NCI-H446 (cell line): ENCODE results near the gene LBX1.

Experiments used
- DNase-seq, 2 experiments: peaks; one replicate each; lab custom pipeline; 2025; lab: John Stamatoyannopoulos, UW

The LBX1 gene

GRCh38 chr10:101225846-101226421, 3.3 kb downstream of the LBX1 start:
- no peak for DNase-seq

DNA sequence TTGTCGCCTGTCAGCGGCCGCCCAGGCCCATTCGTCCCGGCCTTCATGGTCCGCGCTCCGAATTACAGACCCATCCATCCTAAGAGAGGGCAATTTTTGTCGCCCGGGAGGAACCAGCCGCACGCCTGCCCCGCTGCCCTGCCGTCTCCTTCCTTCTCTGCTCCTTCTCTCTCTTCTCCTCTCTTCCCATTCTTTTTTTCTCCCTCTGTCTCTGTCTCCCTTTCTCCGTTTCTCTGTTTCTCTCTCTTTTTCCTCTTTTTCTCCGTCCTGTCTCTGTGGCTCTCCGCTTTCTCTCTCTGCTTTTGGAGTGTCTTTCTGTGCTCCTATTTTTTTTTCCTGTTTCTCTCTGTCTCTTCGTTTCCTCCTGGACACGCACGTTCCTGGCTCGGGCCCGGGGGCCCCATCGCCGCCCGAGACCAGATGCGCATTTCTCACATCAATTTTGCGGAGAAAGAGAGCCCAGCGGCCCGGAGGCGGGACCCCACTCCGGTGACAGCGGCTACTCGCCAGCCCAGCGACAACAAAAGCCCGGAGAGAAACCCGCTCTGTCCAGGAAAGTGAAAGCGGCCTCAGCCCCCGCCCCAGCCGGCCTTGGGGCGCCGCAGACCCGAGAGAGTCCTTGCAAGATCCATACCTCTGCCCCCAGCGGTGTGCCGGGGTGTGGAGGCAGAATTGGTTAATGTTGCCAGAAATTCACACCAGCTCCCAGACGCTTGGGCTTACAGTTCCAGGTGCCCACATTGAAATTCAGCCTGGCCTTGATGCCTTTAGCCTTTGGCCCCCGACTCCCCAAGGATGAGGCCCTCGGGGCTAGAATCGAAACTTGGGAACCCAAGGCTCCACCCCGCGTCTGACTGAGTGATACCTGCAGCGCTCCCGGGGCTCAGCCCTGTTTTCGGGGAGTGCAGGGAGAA, 4.1 kb downstream of the LBX1 start:
- DNase-seq: no peak

DNA sequence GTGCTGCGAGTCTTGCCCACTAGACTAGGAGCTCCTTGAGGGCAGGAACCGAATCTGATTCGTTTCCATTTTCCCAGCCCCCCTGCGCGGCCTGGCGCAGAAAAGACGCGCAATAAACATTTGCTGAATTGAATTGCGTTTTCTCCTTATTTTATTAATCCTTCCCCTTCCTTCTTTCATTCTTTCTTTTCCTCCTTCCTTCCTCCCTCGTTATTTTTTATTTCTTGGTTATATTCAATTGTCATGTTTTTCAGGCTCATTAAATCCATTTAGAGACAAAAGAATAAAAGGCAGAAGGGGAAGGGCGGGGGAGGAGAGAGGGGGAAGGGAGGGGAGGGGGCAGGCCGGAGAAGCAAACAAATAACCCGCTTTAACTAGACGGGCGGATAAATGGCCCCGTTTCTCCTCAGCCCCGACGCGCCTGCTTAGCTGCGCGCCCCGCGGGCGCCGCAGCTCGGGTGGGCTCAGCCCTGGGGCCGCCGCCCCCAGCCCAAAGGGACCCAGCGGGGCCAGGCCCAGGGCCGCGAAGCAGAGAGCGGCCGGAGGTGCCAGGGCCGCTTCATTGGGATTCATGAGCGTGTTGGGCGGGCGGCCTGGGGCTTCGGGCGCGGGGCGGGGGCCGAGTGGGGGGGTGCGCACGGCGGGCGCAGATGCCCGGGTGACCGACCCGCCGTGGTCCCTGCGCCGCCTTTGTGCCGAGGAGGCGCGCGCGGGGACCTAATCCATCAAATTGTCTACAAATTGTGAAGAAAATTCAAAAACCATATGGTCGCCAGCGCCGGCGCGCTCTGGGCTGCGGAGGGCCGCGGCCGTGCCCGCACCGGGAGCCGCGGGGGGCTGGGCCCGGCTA, 5.0 kb downstream of the LBX1 start:
- DNase-seq: no peak

DNA sequence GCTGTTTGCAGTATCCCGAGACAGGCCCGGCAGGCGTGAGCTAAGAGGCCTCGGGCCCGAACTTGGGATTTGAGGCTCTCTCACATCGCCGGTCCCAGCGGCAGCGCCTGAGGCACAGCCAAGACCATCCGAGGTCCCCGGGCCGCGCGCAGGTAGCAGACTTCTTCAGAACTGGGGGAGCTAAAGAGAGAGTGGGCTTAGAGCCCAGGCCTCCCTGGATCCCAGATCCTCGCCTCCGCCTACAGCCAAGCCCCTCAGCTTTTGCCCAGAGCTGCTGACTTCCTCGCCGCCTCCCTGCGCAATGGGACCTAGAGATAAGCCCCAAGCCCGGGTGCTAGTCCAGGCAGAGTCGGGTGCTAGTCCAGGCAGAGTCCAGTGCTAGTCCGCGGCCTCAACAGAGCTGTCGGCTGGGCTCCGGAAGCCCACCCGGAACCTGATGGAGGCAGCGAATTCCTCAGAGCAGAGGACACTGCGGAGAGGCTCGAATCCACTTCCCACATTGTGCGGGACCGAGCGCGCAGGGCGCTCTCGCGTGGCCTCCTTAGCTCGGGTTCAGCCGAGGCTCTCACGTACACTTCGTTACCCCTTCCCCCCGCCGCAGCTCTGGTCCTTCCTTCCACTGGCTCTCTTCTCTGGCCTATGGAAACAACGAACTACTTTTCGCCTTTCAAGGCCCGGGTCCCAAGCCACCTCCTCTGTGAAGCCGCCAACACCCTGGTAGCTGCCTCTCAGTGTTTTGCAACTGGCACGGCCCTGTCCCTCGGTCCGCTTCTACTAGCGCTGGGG, 5.8 kb downstream of the LBX1 start:
- no peak for DNase-seq

GRCh38 chr10:101222683-101223273, 6.5 kb downstream of the LBX1 start:
- no peak for DNase-seq

DNA sequence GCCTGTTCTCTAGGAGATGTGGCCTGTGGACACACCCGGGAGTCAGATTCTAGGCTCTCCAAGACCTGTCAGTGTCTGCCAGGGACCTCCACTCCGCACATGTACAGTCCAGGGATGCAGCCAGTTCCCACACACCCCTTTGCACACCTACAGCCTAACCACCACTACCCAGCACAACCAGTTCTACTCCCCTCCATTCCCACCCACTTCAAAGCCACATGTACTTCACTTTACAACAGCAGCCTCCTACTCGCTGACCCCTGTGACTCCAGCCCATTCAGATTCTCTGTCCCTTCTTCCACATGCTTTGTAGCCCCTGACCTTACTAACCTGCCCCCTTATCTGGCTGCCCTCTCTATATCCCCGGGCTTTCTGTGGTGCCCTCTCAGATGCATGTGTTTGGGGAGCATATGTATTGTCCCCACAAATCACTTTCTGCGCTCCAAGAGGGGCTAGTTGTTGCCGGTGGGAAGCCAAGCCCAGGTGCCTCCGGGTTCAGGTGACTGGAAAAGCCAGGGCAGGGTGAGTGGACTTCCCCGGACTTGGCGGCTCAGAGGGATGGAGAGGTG, 7.2 kb downstream of the LBX1 start:
- no peak for DNase-seq

DNA sequence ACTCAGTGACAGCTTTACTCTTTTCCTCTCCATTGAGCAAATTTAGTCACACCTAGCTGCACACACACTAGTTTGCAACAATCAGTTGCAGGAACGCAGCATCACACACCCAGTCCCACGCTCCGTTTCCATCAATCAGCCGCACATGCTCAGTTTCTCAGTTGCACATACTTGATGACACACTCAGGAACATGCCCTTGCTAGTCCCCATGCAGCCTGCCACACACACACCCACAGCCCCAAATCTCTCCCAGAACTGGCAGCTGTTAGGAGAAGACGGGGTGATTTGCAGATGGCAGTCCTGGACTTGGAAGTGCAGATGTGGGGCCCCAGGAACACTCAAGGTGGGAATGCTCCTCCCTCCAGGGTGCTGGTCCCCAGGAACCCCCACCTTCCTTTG, 7.7 kb downstream of the LBX1 start:
- DNase-seq: no peak

DNA sequence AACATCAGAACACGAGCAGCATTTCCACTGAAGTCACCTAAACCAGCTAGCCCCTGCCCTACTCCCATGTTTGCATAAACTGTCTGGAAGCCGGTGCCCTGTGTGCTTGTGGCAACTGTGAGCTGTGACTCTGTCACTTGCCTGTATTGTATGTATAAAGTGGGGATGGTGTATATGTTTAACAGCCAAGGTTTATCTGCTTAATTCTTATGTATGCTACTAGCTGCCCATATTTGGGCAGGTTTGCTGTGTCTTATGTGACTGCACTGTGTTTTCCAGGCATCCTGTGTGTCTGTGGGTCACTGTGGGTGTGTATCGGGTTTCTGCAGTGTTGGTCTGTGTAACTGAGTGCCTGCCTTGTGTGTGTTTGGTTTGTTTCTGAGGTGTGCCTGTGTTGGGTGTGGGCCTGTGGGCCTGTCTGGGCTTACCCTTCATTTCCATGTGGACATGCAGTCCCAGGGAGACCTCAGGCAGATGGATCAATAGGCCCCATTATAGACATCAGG, 9.3 kb downstream of the LBX1 start:
- DNase-seq: no peak

DNA sequence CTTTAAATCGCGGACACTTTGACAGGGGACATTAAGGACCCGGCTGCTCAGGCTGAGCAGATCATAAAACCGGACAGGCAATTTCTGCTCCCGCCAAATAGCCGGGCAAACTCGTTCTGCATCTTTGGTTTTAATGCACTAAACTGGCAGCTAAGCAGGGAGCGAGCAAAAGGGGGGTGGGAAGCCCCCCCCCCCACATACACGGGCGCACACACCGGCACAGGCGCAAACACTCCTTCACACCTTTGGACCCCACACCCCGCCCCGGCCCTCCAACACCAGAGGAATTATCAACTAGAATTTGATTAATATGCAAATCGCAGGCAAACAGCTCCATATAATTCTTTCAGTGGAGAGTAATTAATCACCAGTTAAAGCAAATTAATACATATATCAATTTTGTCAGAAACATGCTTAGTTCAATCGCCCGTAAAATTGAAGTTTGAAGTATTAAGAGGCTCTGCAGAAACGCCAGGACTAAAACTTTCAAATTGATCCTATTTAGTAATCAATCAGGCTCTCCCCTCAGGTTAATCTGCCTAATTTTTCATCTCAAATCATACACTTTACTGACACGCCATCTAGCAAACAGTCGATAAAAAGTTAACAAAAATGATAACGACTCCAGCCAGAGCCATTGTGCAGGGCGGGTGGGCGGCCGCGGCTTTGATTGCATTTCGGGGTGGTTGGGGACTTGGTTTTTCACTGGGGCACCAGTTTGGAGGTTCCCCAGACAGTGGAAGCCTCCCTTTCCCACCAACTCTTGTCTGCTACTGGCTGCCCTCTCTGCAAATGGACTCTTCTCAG, 9.9 kb downstream of the LBX1 start:
- no peak for DNase-seq

DNA sequence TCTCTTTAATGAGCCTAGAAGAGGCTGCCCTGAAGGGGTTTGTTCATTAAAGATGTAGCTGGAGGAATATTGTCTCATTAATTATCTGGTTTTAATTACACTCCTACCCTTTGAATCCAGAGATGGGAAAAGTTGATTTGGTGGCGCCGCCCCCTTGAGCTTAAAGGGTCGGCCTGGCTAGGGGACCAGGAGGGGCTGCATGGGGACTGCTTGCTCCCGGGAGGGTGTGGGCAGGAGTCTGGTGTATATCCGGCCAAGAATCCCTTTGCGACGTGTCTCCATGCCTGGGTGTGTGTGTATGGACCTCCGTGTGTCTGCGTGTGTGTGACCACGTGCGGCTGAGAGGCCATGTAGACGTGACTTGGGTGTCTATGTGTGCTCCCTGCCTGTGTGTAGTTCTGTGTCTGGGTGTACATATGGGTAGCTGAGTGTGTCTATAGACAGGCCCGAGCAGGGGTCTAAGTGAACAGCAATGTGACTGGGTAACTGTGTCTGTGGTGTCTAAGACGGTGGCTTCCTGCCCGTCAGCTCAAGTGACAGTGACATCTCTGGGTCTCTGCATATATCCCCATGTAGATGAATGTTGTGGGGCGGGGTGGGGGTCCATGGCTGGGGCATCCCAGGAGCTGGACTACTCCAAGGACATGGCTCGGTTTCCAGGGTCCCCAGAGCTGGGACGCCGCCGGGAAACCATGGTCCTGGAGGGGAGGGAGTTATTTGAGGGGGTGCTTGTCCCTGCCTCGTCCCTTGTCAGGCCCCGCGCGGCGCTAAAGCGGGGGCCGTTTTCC, 10.7 kb downstream of the LBX1 start:
- DNase-seq: no peak

GRCh38 chr10:101217450-101218281, 11.6 kb downstream of the LBX1 start:
- DNase-seq: no peak

DNA sequence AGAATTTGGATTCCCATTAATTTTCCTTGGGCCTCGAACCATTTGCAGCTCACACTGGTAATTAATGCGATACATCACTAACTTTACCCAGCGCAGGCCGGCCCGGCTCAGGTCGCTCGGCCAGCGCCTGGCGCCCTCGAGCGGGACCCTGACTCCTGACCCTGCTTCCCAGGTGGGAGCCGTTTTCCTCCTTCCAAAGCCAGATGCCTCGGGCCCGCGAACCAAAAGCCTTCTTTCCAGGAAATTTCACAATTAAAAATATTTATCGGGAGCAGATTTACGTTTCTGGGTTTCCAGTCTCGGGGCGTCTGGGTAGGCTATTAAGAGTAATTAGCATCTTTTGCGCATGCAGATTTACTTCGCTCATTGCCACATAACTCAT, 12.2 kb downstream of the LBX1 start:
- no peak for DNase-seq

- no peak for DNase-seq
Measured at GRCh38 chr10:101216207-101217043, 12.8 kb downstream of the LBX1 start.

DNA sequence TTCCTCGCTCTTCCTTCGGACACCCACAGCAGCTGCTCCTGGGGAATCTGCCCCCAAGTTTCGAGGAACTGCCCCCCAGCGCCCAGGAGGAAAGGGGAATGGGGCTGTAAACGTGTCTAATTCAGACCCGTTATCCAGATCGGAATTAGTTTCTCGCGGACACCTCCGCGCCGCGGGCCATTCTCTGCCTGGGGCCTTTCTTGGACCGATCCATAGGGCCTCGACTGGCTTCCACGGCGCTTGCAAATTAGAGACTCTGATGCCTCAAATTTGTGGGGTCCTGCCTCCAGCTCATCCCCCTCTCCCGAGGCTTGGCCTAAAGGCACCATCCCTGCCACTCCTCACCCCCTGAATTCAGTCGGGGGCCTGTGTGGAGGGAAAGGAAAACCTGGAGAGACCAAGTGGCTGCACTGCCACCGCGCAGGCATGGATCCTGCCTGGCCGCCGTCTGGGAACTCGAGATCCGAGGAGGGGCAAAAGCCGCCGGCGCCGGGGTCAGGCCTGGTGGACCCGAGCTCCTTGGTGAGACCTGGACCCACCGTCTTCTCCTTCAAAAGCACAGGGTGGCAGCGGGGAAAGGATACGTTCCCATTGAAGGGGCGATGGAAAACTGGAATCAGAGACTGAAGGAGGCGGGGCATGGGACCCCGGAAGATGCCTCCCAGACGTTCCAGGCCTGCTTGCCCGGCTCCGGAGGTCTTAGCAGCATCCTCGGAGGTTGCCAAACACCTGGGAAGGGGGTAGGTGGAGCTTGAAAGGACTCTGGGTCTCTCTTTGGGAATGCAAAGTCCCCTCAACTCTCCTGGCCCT, 13.7 kb downstream of the LBX1 start:
- DNase-seq: no peak

GRCh38 chr10:101214446-101215396, 14.5 kb downstream of the LBX1 start:
- DNase-seq: peak; percentile 48 to 75
